H9 (cell line): ENCODE data around the gene TMPRSS6. TPM values are rescaled to one million over a fixed set of nuclear protein-coding genes. Genes with fewer than 3 reads are reported as not detected.

Experiments
- DNase-seq: peaks from one replicate; pipeline ENCODE4 v3.0.0-alpha.2; 2017
- H2AFZ ChIP-seq: one replicate; pipeline ENCODE4 v1.6.1; 2013; ENCODE audit warnings: mild to moderate bottlenecking, low read length, control low read depth, moderate library complexity
- H2AK5ac ChIP-seq: 2 replicates; pipeline ENCODE4 v1.6.1; 2013; ENCODE audit warnings: low read length, control low read depth, mixed read lengths; ENCODE audit not compliant: insufficient read length
- H2BK120ac ChIP-seq: one replicate; pipeline ENCODE4 v1.6.1; 2013; ENCODE audit warnings: low read depth, mild to moderate bottlenecking, low read length, control low read depth, inconsistent platforms; ENCODE audit not compliant: poor library complexity, severe bottlenecking
- H2BK12ac ChIP-seq: 2 replicates; pipeline ENCODE4 v1.6.1; 2013; ENCODE audit warnings: low read length, control low read depth, mixed read lengths, low read depth; ENCODE audit not compliant: insufficient read length
- H2BK15ac ChIP-seq: 2 replicates; pipeline ENCODE4 v1.6.1; 2013; ENCODE audit warnings: low read depth, low read length, control low read depth
- H2BK20ac ChIP-seq: one replicate; pipeline ENCODE4 v1.6.1; 2013; ENCODE audit warnings: low read depth, mild to moderate bottlenecking, low read length, control low read depth, inconsistent platforms; ENCODE audit not compliant: poor library complexity, severe bottlenecking
- H2BK5ac ChIP-seq: 2 replicates; pipeline ENCODE4 v1.6.1; 2013; ENCODE audit warnings: low read length, control low read depth, mixed read lengths; ENCODE audit not compliant: insufficient read length
- H3K14ac ChIP-seq: 2 replicates; pipeline ENCODE4 v1.6.1; 2013; ENCODE audit warnings: low read length, control low read depth; ENCODE audit not compliant: insufficient read depth
- H3K18ac ChIP-seq: 2 replicates; pipeline ENCODE4 v1.6.1; 2013; ENCODE audit warnings: low read depth, mild to moderate bottlenecking, mixed read lengths, low read length, control low read depth; ENCODE audit not compliant: insufficient read length
- H3K23ac ChIP-seq: 2 replicates; pipeline ENCODE4 v1.6.1; 2013; ENCODE audit warnings: low read length, control low read depth, mixed read lengths, low read depth; ENCODE audit not compliant: insufficient read length
- H3K23me2 ChIP-seq: 2 replicates; pipeline ENCODE4 v1.6.1; 2013; ENCODE audit warnings: low read depth, mild to moderate bottlenecking, mixed read lengths, low read length, control low read depth; ENCODE audit not compliant: insufficient read length, poor library complexity, severe bottlenecking
- H3K27ac ChIP-seq: 2 replicates; pipeline ENCODE4 v1.5.1; 2013; ENCODE audit warnings: low read length, control low read depth, mixed read lengths, low read depth; ENCODE audit not compliant: insufficient read length
- H3K27me3 ChIP-seq: 2 replicates; pipeline ENCODE4 v1.6.1; 2013; ENCODE audit warnings: low read length, control low read depth, inconsistent platforms; ENCODE audit not compliant: insufficient read depth
- H3K4ac ChIP-seq: 2 replicates; pipeline ENCODE4 v1.6.1; 2013; ENCODE audit warnings: low read depth, mild to moderate bottlenecking, control low read depth, inconsistent platforms, low read length, moderate library complexity
- H3K4me1 ChIP-seq: 2 replicates; pipeline ENCODE4 v1.6.1; 2013; ENCODE audit warnings: low read length, control low read depth, inconsistent platforms; ENCODE audit not compliant: insufficient read depth
- H3K4me2 ChIP-seq: 2 replicates; pipeline ENCODE4 v1.6.1; 2013; ENCODE audit warnings: low read length, control low read depth, mixed read lengths; ENCODE audit not compliant: insufficient read length, insufficient read depth
- H3K56ac ChIP-seq: 2 replicates; pipeline ENCODE4 v1.6.1; 2013; ENCODE audit warnings: low read depth, mild to moderate bottlenecking, mixed read lengths, low read length, control low read depth; ENCODE audit not compliant: insufficient read length
- H3K79me1 ChIP-seq: 2 replicates; pipeline ENCODE4 v1.6.1; 2013; ENCODE audit warnings: low read depth, mild to moderate bottlenecking, moderate library complexity, low read length, control low read depth, inconsistent platforms; ENCODE audit not compliant: insufficient read depth, poor library complexity, severe bottlenecking
- H3K79me2 ChIP-seq: 2 replicates; pipeline ENCODE4 v1.6.1; 2013; ENCODE audit warnings: low read length, control low read depth, inconsistent platforms; ENCODE audit not compliant: insufficient read depth
- H3K9ac ChIP-seq: 2 replicates; pipeline ENCODE4 v1.6.1; 2013; ENCODE audit warnings: low read length, control low read depth, mixed read lengths; ENCODE audit not compliant: insufficient read length; ENCODE audit errors: extremely low read depth
- H3K9me3 ChIP-seq: one replicate; pipeline ENCODE4 v1.6.1; 2013; ENCODE audit warnings: low read depth, low read length, inconsistent platforms; ENCODE audit not compliant: control insufficient read depth
- H3T11ph ChIP-seq: one replicate; pipeline ENCODE4 v1.6.1; 2013; ENCODE audit warnings: mild to moderate bottlenecking, low read length, control low read depth, inconsistent platforms
- H4K20me1 ChIP-seq: one replicate; pipeline ENCODE4 v1.6.1; 2013; ENCODE audit not compliant: control insufficient read depth, insufficient read length, insufficient read depth
- H4K5ac ChIP-seq: 2 replicates; pipeline ENCODE4 v1.6.1; 2013; ENCODE audit warnings: low read depth, mild to moderate bottlenecking, mixed read lengths, low read length, control low read depth; ENCODE audit not compliant: insufficient read length
- H4K8ac ChIP-seq: replicated peaks from 2 replicates; pipeline ENCODE4 v1.6.1; 2013; ENCODE audit warnings: low read length, control low read depth, mixed read lengths, low read depth; ENCODE audit not compliant: insufficient read length
- H4K91ac ChIP-seq: 2 replicates; pipeline ENCODE4 v1.6.1; 2013; ENCODE audit warnings: low read depth, mild to moderate bottlenecking, moderate library complexity, mixed read lengths, low read length, control low read depth; ENCODE audit not compliant: insufficient read length
- H3K27ac Mint-ChIP-seq, 3 experiments: 2 replicates in 2 of 3; 3 replicates in 1 of 3; pipeline ENCODE4 v1.8.0; 2020 to 2021; ENCODE audit warnings: mixed read lengths in 3 of 3, mild to moderate bottlenecking in 1 of 3, moderate library complexity in 1 of 3
- H3K27me3 Mint-ChIP-seq: 2 replicates; pipeline ENCODE4 v1.8.0; 2021; ENCODE audit warnings: low read depth, mild to moderate bottlenecking, moderate library complexity, mixed read lengths
- H3K36me3 Mint-ChIP-seq, 3 experiments: 2 replicates in 2 of 3; 3 replicates in 1 of 3; pipeline ENCODE4 v1.8.0; 2020 to 2021; ENCODE audit warnings: low read depth in 3 of 3, mixed read lengths in 3 of 3; ENCODE audit not compliant: insufficient read depth in 1 of 3
- H3K4me1 Mint-ChIP-seq, 2 experiments: 2 replicates each; pipeline ENCODE4 v1.8.0; 2020; ENCODE audit warnings: mixed read lengths in 2 of 2
- H3K4me3 Mint-ChIP-seq, 2 experiments: 2 replicates in 1 of 2; 3 replicates in 1 of 2; pipeline ENCODE4 v1.8.0; 2020 to 2021; ENCODE audit warnings: mild to moderate bottlenecking in 2 of 2, mixed read lengths in 2 of 2, moderate library complexity in 1 of 2
- H3K9me3 Mint-ChIP-seq, 2 experiments: 2 replicates in 1 of 2; 3 replicates in 1 of 2; pipeline ENCODE4 v1.8.0; 2020; ENCODE audit warnings: mild to moderate bottlenecking in 2 of 2, mixed read lengths in 2 of 2, moderate library complexity in 1 of 2
- CTCF ChIP-seq: fragments of 200-600 bp; sonication (generic); conservative IDR thresholded peaks from 3 replicates; pipeline ENCODE4 v1.8.0; 2021; ENCODE audit warnings: antibody characterized with exemption, mild to moderate bottlenecking
- WGBS: extraction: QIAGEN DNeasy Blood & Tissue Kit; methylation state at CpG from one replicate; pipeline ENCODE4 v1.1.7; 2013; ENCODE audit warnings: missing lambda C conversion rate, low lambda C conversion rate, mixed read lengths; ENCODE audit not compliant: insufficient read length; ENCODE audit errors: extremely low coverage; 5-methylcytosine and 5-hydroxymethylcytosine counted together
- total RNA-seq: library from RNA; stranded (reverse); gene quantifications from 2 replicates; pipeline ENCODE4 v1.2.1, GENCODE V29; 2021

Gene TMPRSS6
- total RNA-seq, 1 experiment from 2014 or later: not detected

GRCh38 chr22:37103656-37104452 is 5.7 kb downstream of the TMPRSS6 start:
- no peak overlapping the region for H2BK120ac ChIP-seq
- no peak overlapping the region for H2AK5ac ChIP-seq
- H3K27ac ChIP-seq: no peak overlapping the region
- H4K20me1 ChIP-seq: peaks cover 1% of the 10 kb centered on the region
- Mint-ChIP-seq H3K36me3 (no peaks in the 10 kb centered on the region), H3K4me1 (peaks cover 6 to 17% of the 10 kb centered on the region in 2 experiments), H3K27ac (peak overlapping the region in 1 of 3 experiments; percentile 7; a peak in 1 of 7 replicates), H3K9me3 (no peaks in the 10 kb centered on the region; a peak in 1 of 5 replicates), H3K4me3 (no peak overlapping the region), H3K27me3 (peaks cover 45% of the 10 kb centered on the region)
- no peak for TF ChIP-seq CTCF
- H3K4ac ChIP-seq: no peak overlapping the region
- no peaks in the 10 kb centered on the region for H3K27me3 ChIP-seq
- H4K5ac ChIP-seq: no peak overlapping the region
- WGBS: no CpG with 5 or more reads among the region's 14 CpGs
- H4K91ac ChIP-seq: no peak overlapping the region
- no peak overlapping the region for H3K4me2 ChIP-seq
- H3T11ph ChIP-seq: no peak overlapping the region
- H3K23ac ChIP-seq: no peak overlapping the region
- H4K8ac ChIP-seq: no peak overlapping the region
- no peaks in the 10 kb centered on the region for H3K79me2 ChIP-seq
- no peaks in the 10 kb centered on the region for H3K79me1 ChIP-seq
- H3K18ac ChIP-seq: no peak overlapping the region
- DNase-seq: no peak
- no peak overlapping the region for H3K9ac ChIP-seq
- H2BK15ac ChIP-seq: no peak overlapping the region
- no peak overlapping the region for H2BK12ac ChIP-seq
- H3K56ac ChIP-seq: no peak overlapping the region
- no peak overlapping the region for H2BK20ac ChIP-seq
- H2BK5ac ChIP-seq: no peak overlapping the region
- H3K23me2 ChIP-seq: no peaks in the 10 kb centered on the region
- no peak overlapping the region for H2AFZ ChIP-seq
- H3K14ac ChIP-seq: no peak overlapping the region
- no peaks in the 10 kb centered on the region for H3K4me1 ChIP-seq
- no peaks in the 10 kb centered on the region for H3K9me3 ChIP-seq
